OCI-LY1 (cell line): Measurements from ENCODE around the gene RBM47.

ENCODE experiments used
- CTCF ChIP-seq: fragments of 200-600 bp; sonication (generic), shearing (Covaris generic); IDR thresholded peaks from 2 replicates; pipeline ENCODE4 v1.5.1; 2017; ENCODE audit warnings: mild to moderate bottlenecking, antibody characterized with exemption, low read length, moderate library complexity, mixed read lengths
- EZH2 ChIP-seq: fragments of 200-600 bp; sonication (generic), shearing (Covaris generic); IDR thresholded peaks from 2 replicates; pipeline ENCODE4 v1.8.0; 2017; ENCODE audit warnings: borderline replicate concordance, mixed run types, mild to moderate bottlenecking, antibody characterized with exemption, low read length, moderate library complexity, mixed read lengths

DNA sequence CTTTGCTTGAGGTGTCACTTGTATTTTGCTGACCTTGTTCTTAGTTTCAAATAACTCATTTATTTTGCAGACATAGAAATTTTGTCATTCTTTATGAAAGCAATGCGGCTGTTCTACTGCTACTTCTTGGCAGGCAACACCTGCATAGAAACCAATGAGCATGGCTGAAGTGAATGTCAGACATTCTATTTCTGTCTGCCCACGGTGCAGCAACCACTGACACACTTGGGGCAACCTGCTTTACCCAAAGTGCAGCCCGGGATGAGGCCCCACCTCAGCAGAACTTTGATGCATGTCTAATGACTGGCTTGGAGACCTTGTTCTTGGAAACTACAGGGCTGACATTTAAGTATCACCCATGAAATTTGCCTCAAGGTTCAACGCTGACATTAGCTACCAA is 93.6 kb downstream of the RBM47 start:
- no peak for TF ChIP-seq CTCF
- no peak for TF ChIP-seq EZH2
